GM12892 (cell line): ENCODE measurements around the gene TRABD2B.

Experiments used
- POLR2A ChIP-seq: IDR thresholded peaks from 2 replicates; pipeline ENCODE4 v1.6.1; 2011; ENCODE audit warnings: low read depth, low read length, control low read depth
- TAF1 ChIP-seq: IDR thresholded peaks from 2 replicates; pipeline ENCODE4 v1.6.1; 2011; ENCODE audit warnings: low read depth, mild to moderate bottlenecking, control low read depth, low read length, borderline replicate concordance

- TF ChIP-seq POLR2A (no peak), TAF1 (no peak)
Measured at GRCh38 chr1:47970882-47971281, 26.3 kb downstream of the TRABD2B start.
